Heart right ventricle (tissue), 16 donors: Measurements from ENCODE around the gene NEK7. TPM values are rescaled to one million over a fixed set of nuclear protein-coding genes. Genes with fewer than 3 reads are reported as not detected.
A peak's percentile ranks its signal among the peaks of the same experiment; 100 is the strongest.

Experiments
- ATAC-seq, 8 donors: fragments of 200-7000 bp; cut with Tn5 transposase; one replicate each; pipeline ENCODE4 v1.9.1; 2020; ENCODE audit warnings: mild to moderate bottlenecking in 8 of 8, moderate library complexity in 8 of 8, moderate number of reproducible peaks in 1 of 8
- DNase-seq, 2 donors: peaks; one replicate each; pipeline ENCODE4 v3.0.0-alpha.2; 2020
- H3K27ac ChIP-seq, 10 donors: fragments of 200-600 bp; sonication (generic) in 2 of 10; one replicate each; pipeline versions ENCODE4 v1.5.0 to v1.8.0; 2020 to 2022; ENCODE audit warnings: mild to moderate bottlenecking in 3 of 10
- H3K27me3 ChIP-seq, 7 donors: fragments of 200-600 bp; one replicate each; pipeline ENCODE4 v1.8.0; 2021 to 2022; ENCODE audit warnings: mild to moderate bottlenecking in 2 of 7
- H3K36me3 ChIP-seq, 9 donors: fragments of 200-600 bp; sonication (generic) in 1 of 9; one replicate each; pipeline versions ENCODE4 v1.5.0 to v1.8.0; 2020 to 2022; ENCODE audit warnings: mild to moderate bottlenecking in 2 of 9
- H3K4me1 ChIP-seq, 9 donors: fragments of 200-600 bp; sonication (generic) in 1 of 9; one replicate each; pipeline versions ENCODE4 v1.5.0 to v1.8.0; 2020 to 2022; ENCODE audit warnings: mild to moderate bottlenecking in 4 of 9
- H3K4me3 ChIP-seq, 10 donors: fragments of 200-600 bp; sonication (generic) in 2 of 10; one replicate each; pipeline versions ENCODE4 v1.5.0 to v1.8.0; 2020 to 2022; ENCODE audit warnings: mild to moderate bottlenecking in 7 of 10, moderate library complexity in 2 of 10
- H3K9me3 ChIP-seq, 11 donors: fragments of 200-600 bp in 10 of 11; sonication (generic) in 2 of 11; one replicate each; pipeline versions ENCODE4 v1.5.0 to v1.8.0; 2013 to 2022; ENCODE audit warnings: mild to moderate bottlenecking in 2 of 11, control low read depth in 1 of 11, moderate library complexity in 1 of 11
- CTCF ChIP-seq, 9 donors: fragments of 200-600 bp; sonication (generic) in 2 of 9; IDR thresholded peaks; one replicate each; pipeline versions ENCODE4 v1.5.0 to v1.8.0; 2021 to 2022; ENCODE audit warnings: antibody characterized with exemption in 9 of 9, mild to moderate bottlenecking in 5 of 9, moderate library complexity in 1 of 9
- WGBS, 2 donors: extraction: QIAGEN DNeasy Blood & Tissue Kit; methylation state at CpG; one replicate each; pipeline ENCODE4 v1.1.7; 2013; ENCODE audit warnings: inconsistent platforms in 1 of 2; 5-methylcytosine and 5-hydroxymethylcytosine counted together
- intact Hi-C, 10 donors: fragments of 100-400 bp; cut with DNase I; formaldehyde crosslinking; loops; one replicate each; pipeline versions ENCODE4 v1.11.1 to v1.14.2; 2022
- polyA plus RNA-seq, 2 donors: library from polyadenylated mRNA; stranded (reverse); fragments of 200-250 nt; gene quantifications; one replicate each; pipeline ENCODE4 v1.2.3, GENCODE V29; 2013
- total RNA-seq, 10 donors: library from RNA; stranded (reverse); fragmentation: NEBNext Ultra II Directional in 3 of 10; extraction: Animal tissue kit (Norgen Biotek cat#: 25700) in 3 of 10; gene quantifications; one replicate each; pipeline versions ENCODE4 v1.2.1 to v1.2.4, GENCODE V29; 2021 to 2023
- donor health status: Arrhythmogenic right ventricular cardiomyopathy.
- donor health status: ischemic (EF 13 %, LVEDD 7.1; RV severe dilation, severe dysfunction).
- donor health status: healthy with polysubstance abuse.
- donor health status: DM: no; HTN: yes; CAD: no.
- donor health status: DM: no; HTN: no; CAD: no.
- donor health status: ischemic (EF 25% LVEDD 6.9; RV normal size, moderate dysfunction).
- donor health status: ischemic (EF 25% LVEDD 5.7; RV mildly dilated, moderate dysfunction).
- donor health status: healthy.
- donor health status: DM: yes; HTN: yes; CAD: no.
- donor health status: Ischemic cardiomyopathy.
- donor health status: ischemic (EF 35%, LVEDD 5.7; RV mildly dilated, moderate dysfunction).
- donor health status: nonischemic (EF 11% LVEDD 7.7; RV severe dilation, severe dysfunction).
- donor health status: DM: yes; HTN: yes; CAD: no.
- donor health status: PGD.
- donor health status: ischemic (EF 29% LVEDD 5.4; RV normal size, mild dysfunction).
- donor health status: nonischemic (EF 23%, LVEDD 6.1; RV moderate dilation, normal function).

Gene NEK7
- total and polyA plus RNA-seq, 12 donors, result 57.3 to 279 (median 207) TPM

- H3K4me3 ChIP-seq, result no peak overlapping the region
- peaks cover 0 to 25% (median 3%) of the 10 kb centered on the region in 9 donors for H3K4me1 ChIP-seq
- DNase-seq, result no peak
- intact Hi-C loops, result loop anchor here in 1 of 10 donors (10.0 kb wide), 1 partner anchor 125 kb away; the partner anchor contains the start of gene NEK7
- peaks cover 0 to 21% (median 0%) of the 10 kb centered on the region in 9 donors for H3K36me3 ChIP-seq
- no peak overlapping the region for H3K27ac ChIP-seq
- no peak for TF ChIP-seq CTCF (IDR thresholded peaks at IDR 0.05)
- no peaks in the 10 kb centered on the region for H3K27me3 ChIP-seq
- 93 to 94% methylated on average over 2 of the region's 2 CpGs for WGBS, 2 donors
- ATAC-seq, result no peak
- no peaks in the 10 kb centered on the region for H3K9me3 ChIP-seq
These were observed 123.3 kb downstream of the NEK7 start for GRCh38 chr1:198280080-198280479.

- no peak for ATAC-seq
- intact Hi-C loops, result loop anchor here in 1 of 10 donors (10.0 kb wide), 1 partner anchor 127 kb away; the partner anchor contains the start of gene NEK7
These were observed 125.1 kb downstream of the NEK7 start for GRCh38 chr1:198281911-198282310.

GRCh38 chr1:198283222-198283621 lies 126.4 kb downstream of the NEK7 start:
- Histone ChIP-seq H3K27ac (no peak overlapping the region), H3K9me3 (peaks cover 0 to 4% (median 0%) of the 10 kb centered on the region in 11 donors), H3K4me1 (peaks cover 0 to 13% (median 5%) of the 10 kb centered on the region in 9 donors), H3K36me3 (peaks cover 0 to 32% (median 0%) of the 10 kb centered on the region in 9 donors), H3K4me3 (no peak overlapping the region), H3K27me3 (no peaks in the 10 kb centered on the region)
- WGBS, 2 donors, result 57 to 70% methylated on average over 6 of the region's 6 CpGs
- ATAC-seq, result peak in 1 of 8 donors; percentile 18
- intact Hi-C loops, result loop anchor here in 1 of 10 donors (10.0 kb wide), 1 partner anchor 128 kb away; the partner anchor contains the start of gene NEK7
- DNase-seq, result no peak
- no peak for TF ChIP-seq CTCF (IDR thresholded peaks at IDR 0.05)

More at GRCh38 chr1:198281911-198282310, 125.1 kb downstream of the NEK7 start:
- DNase-seq, result no peak
- Histone ChIP-seq H3K27me3 (no peaks in the 10 kb centered on the region), H3K9me3 (peaks cover 0 to 4% (median 0%) of the 10 kb centered on the region in 11 donors), H3K4me3 (no peak overlapping the region), H3K36me3 (peaks cover 0 to 30% (median 0%) of the 10 kb centered on the region in 9 donors), H3K4me1 (peaks cover 0 to 13% (median 3%) of the 10 kb centered on the region in 9 donors), H3K27ac (no peak overlapping the region)
- no peak for TF ChIP-seq CTCF (IDR thresholded peaks at IDR 0.05)
- 87 to 90% methylated on average over 1 of the region's 1 CpG for WGBS, 2 donors

GRCh38 chr1:198287916-198288315 lies 131.1 kb downstream of the NEK7 start:
- H3K27me3 ChIP-seq, result no peaks in the 10 kb centered on the region
- 53 to 63% methylated on average over 4 of the region's 4 CpGs for WGBS, 2 donors
- peaks cover 0 to 39% (median 22%) of the 10 kb centered on the region in 9 donors for H3K4me1 ChIP-seq
- no peak for TF ChIP-seq CTCF (IDR thresholded peaks at IDR 0.05)
- ATAC-seq, result no peak
- H3K9me3 ChIP-seq, result peaks cover 0 to 4% (median 0%) of the 10 kb centered on the region in 11 donors
- H3K36me3 ChIP-seq, result peaks cover 0 to 37% (median 0%) of the 10 kb centered on the region in 9 donors
- DNase-seq, result no peak
- no peak overlapping the region for H3K4me3 ChIP-seq
- intact Hi-C loops, result loop anchor here in 1 of 10 donors (10.0 kb wide), 1 partner anchor 133 kb away; the partner anchor contains the start of gene NEK7
- H3K27ac ChIP-seq, result no peak overlapping the region
